ENCODE data around the gene FSIP1.

The FSIP1 gene

GRCh38 chr15:39582286-39582976 is 200.2 kb downstream of the FSIP1 start:
- DNase-seq (ENCODE audit: low read depth) = no peak

- no peak for DNase-seq (ENCODE audit: low read depth)
Measured at GRCh38 chr15:39581793-39582285, 200.8 kb downstream of the FSIP1 start.

GRCh38 chr15:39581242-39581792 is 201.3 kb downstream of the FSIP1 start:
- no peak for DNase-seq (ENCODE audit: low read depth)

GRCh38 chr15:39580485-39581241 is 202.0 kb downstream of the FSIP1 start, which contains the start of gene THBS1:
Gene THBS1 (plus strand): TSS chr15:39581079. CDS start chr15:39581858, 779 bp downstream.
- DNase-seq (ENCODE audit: low read depth) = no peak

- DNase-seq (ENCODE audit: low read depth) = peak; percentile 73
Measured at GRCh38 chr15:39580117-39580484, 202.5 kb downstream of the FSIP1 start.

- DNase-seq (ENCODE audit: low read depth) = no peak
Measured at GRCh38 chr15:39579487-39580116, 203.0 kb downstream of the FSIP1 start.

- no peak for DNase-seq (ENCODE audit: low read depth)
Measured at GRCh38 chr15:39578851-39579486, 203.7 kb downstream of the FSIP1 start.

- DNase-seq (ENCODE audit: low read depth) = no peak
Measured at GRCh38 chr15:39575180-39575579, 207.5 kb downstream of the FSIP1 start.

GRCh38 chr15:39574427-39574826 is 208.2 kb downstream of the FSIP1 start:
- no peak for DNase-seq (ENCODE audit: low read depth)

GRCh38 chr15:39573844-39574243 is 208.8 kb downstream of the FSIP1 start:
- no peak for DNase-seq (ENCODE audit: low read depth)

- DNase-seq (ENCODE audit: low read depth) = no peak
Measured at GRCh38 chr15:39573287-39573686, 209.4 kb downstream of the FSIP1 start.

- no peak for DNase-seq (ENCODE audit: low read depth)
Measured at GRCh38 chr15:39565851-39566250, 216.8 kb downstream of the FSIP1 start.

GRCh38 chr15:39564972-39565665 is 217.5 kb downstream of the FSIP1 start:
- no peak for DNase-seq (ENCODE audit: low read depth)

- DNase-seq (ENCODE audit: low read depth) = no peak
Measured at GRCh38 chr15:39558421-39558820, 224.2 kb downstream of the FSIP1 start.

- no peak for DNase-seq (ENCODE audit: low read depth)
Measured at GRCh38 chr15:39556461-39556860, 226.2 kb downstream of the FSIP1 start.

- no peak for DNase-seq (ENCODE audit: low read depth)
Measured at GRCh38 chr15:39555885-39556284, 226.8 kb downstream of the FSIP1 start.

- no peak for DNase-seq (ENCODE audit: low read depth)
Measured at GRCh38 chr15:39554746-39555387, 227.8 kb downstream of the FSIP1 start.

- no peak for DNase-seq (ENCODE audit: low read depth)
Measured at GRCh38 chr15:39553947-39554693, 228.5 kb downstream of the FSIP1 start.

- no peak for DNase-seq (ENCODE audit: low read depth)
Measured at GRCh38 chr15:39552556-39552955, 230.1 kb downstream of the FSIP1 start.

- no peak for DNase-seq (ENCODE audit: low read depth)
Measured at GRCh38 chr15:39551476-39551875, 231.2 kb downstream of the FSIP1 start.

Measured in activated T-helper 1 cell treated with Interleukin-2 at 50 U/mL for 16 hours (primary cell).